ENCODE data around the gene RAB34. TPM values are rescaled to one million over a fixed set of nuclear protein-coding genes. Genes with fewer than 3 reads are reported as not detected.

RAB34 gene
- total RNA-seq, 1 experiment from 2014 or later, result 373 TPM

DNA sequence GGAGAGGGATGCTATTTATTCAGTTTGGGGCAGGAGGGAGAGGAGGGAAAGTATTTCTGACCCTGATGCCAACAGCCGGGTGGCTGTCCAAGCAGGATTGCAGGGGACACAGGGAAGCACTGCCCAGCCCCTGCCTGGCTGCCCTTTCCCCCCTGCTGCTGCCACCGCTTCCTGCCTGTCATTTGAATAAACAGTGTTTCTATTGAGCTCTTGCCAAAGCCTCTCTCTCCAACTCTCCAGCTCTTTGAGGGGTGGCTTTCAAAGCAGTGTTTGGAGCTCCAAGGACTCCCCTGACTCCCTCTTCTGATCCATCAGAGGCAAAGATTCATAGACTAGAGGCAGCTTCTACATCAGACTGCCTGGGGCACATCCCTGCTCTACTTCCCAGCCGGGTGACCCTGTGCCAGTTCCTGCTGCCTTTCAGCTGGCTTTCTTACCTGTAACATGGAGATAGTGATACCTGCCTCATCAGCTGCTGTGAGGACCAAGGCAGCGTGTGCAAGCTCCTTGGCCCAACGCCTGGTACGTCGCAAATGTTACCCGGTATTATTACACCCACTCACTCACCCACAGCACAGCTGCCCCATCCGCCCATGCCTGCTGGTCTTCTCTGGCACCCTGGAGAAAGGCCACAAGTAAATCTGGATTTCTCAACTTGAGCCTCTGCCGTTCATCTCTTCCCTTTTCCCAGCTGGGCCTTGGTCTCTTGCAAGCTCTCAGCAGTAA is 15.5 kb downstream of the RAB34 start:
- DNase-seq (ENCODE audit: low spot score), result peak; percentile 41
- in situ Hi-C loops (cut with HindIII; ENCODE audit: low sequenced_read_pairs), result no loop called here

DNA sequence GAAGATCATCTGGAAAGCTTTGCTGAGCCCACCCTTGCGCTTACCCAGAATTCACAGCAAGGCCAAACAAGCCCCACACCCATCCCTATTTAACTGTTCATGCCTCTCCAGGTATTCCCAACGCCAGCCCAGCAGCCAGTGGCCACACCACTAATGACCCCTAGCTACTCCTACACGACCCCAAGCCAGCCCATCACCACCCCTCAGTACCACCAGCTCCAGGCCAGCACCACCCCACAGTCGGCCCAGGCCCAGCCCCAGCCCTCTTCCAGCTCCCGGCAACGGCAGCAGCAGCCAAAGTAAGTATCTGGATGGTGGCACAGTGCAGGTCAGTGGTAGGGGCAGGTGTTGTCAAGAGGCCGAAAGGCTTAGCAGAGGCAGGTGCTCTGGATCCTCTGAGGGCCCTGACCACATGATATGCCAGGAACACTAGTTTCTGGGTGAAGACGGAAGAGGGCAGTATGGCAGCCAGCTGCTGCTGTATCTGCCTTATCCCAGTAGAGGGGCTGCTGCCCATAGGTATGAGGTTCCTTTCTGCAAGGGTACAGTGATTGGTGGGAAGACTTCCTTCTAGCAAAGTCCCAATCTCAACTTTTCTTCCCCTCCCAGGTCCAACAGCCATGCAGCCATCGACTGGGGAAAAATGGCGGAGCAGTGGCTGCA is 16.7 kb downstream of the RAB34 start:
- no peak for DNase-seq (ENCODE audit: low spot score)
- in situ Hi-C loops (cut with HindIII; ENCODE audit: low sequenced_read_pairs), result no loop called here

DNA sequence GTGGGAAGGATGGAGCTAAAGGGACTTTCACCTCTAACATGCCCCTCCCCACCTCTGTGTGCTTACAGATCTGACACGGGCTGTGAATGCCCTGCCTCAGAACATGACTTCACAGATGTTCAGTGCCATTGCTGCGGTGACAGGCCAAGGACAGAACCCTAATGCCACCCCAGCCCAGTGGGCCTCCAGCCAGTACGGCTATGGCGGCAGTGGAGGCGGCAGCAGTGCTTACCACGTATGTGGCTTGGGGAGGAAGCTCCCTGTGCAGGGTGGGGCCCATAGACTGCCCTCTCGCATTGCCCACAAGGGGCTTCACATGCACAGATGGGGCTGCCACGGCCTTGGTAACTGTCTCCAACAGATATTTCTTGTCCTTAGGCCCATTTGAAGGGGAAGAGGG is 17.4 kb downstream of the RAB34 start:
- in situ Hi-C loops (cut with HindIII; ENCODE audit: low sequenced_read_pairs), result no loop called here
- no peak for DNase-seq (ENCODE audit: low spot score)

DNA sequence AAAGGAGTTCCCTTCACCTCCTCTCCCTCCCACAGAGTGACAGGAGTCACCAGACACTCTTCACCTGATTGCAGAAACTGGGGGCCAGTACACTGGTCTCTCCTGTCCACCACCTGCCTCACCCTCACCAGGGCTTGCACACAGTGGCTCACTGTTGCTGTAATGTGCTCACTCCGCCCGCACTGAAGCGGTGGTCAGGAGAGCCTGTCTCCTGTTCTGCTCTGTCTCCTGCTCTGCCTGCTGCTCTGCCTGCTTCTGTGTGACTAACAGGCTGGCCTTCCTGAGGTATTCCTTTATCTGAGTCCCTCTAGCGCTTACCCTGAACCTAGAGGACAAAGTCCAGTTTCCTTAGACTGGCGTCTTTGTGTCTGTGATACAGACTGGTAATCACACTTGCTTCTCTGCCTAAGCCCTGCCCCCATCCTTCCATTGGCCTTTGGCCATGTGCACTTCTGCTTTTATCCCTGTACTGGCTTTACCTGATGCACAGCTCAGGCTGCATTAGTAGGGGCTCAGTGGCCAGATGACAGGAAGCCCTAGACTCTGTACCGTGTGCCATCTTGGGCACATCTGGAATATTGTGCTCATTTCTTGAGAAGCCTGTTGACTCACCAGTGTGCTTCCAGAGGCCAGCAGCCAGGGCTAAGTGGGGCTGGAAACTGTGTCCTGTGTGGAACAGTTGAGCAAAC is 19.3 kb downstream of the RAB34 start:
- DNase-seq (ENCODE audit: low spot score), result no peak

DNA sequence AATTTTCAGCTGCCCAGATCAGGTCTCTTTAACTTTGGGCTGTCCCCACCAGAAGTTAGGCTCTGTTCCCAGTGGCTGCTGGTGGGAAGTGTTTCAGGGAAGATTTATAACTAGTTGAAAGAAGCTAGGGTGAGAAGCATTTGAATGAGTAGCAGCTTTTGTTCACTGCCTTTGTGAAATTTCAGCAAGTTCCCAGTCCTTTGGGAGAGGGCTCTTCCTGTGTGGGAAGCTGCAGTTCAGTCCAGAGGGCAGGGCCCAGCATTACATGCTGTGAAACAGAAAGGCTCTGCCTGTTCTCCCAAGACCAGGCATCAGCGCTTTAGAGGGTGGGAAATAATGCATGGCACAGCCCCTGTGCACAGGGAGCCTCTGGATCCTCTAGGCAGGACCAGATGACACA is 23.8 kb downstream of the RAB34 start:
- in situ Hi-C loops (cut with HindIII; ENCODE audit: low sequenced_read_pairs), result no loop called here
- DNase-seq (ENCODE audit: low spot score), result peak; percentile 21

More for the DNA sequence above, 19.3 kb downstream of the RAB34 start:
- in situ Hi-C loops (cut with HindIII; ENCODE audit: low sequenced_read_pairs), result no loop called here

DNA sequence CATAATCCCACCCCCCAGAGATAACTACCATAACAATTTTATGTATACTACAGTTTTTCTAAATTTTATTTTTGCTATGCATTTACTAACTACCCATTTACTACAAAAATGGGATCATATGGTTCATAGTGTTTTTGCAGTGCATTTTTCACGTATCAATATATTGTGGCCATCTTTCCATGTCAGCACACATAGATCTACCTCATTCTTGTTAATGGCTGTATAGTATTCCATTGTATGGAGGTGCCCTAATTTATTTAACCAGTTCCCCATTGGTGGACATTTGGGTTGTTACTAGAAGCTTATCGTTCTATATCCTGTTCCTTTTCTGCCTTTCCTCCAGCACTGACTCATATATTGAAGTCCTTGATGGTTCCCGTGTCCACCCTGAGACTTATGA is 28.7 kb downstream of the RAB34 start:
- in situ Hi-C loops (cut with HindIII; ENCODE audit: low sequenced_read_pairs), result no loop called here
- DNase-seq (ENCODE audit: low spot score), result no peak

DNA sequence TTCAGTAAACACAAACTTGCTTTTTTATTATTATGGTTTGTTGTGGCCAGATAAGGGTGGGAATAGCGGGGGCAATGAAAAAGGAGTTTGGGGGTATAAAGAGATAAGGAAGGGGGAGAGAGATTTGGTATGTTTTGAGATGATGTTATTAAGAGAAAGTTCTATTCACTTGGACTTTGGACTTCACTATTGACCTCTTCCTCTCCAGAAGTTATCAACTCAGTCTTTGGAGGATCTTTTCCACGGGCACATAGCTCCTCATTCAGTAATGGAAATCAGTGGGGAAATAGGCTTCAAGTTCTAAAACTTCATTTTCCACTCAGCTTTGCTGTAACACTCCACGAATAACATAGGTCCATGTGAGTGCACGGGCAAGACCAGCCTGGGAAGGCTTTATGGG is 29.2 kb downstream of the RAB34 start:
- no peak for DNase-seq (ENCODE audit: low spot score)
- in situ Hi-C loops (cut with HindIII; ENCODE audit: low sequenced_read_pairs), result no loop called here

DNA sequence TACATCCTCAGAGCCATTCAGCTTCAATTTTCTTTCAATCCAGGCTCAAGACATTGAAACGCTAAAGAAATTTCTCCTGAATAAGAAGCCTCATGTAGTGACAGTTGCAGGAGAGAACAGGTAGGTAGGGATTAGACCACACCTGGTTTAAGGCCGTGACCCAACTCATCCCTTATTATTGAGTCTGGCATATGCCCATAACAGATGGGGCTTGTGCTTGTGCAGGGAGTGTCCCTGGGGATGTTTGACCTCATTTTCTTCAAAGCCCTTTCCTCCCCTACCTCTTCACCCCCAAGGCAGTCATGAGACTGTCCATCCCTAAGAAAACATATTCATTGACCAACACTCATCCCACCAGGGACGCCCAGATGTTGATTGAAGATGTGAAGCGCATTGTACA is 31.4 kb downstream of the RAB34 start:
- in situ Hi-C loops (cut with HindIII; ENCODE audit: low sequenced_read_pairs), result no loop called here
- DNase-seq (ENCODE audit: low spot score), result peak; percentile 37

DNA sequence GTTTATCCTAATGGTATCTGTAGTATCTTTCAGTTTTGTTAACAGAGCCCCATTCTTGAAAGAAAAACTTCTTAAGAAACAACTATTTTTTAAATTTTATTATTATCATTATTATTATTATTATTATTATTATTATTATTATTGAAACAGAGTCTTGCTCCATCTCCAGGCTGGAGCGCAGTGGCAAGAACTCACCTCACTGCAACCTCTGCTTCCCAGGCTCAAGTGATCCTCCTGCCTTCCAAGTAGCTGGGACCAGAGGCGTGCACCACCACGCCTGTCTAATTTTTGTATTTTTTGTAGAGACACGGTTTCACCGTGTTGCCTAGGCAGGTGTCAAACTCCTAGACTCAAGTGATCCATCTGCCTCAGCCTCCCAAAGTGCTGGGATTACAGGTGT is 32.3 kb downstream of the RAB34 start:
- no peak for DNase-seq (ENCODE audit: low spot score)
- in situ Hi-C loops (cut with HindIII; ENCODE audit: low sequenced_read_pairs), result no loop called here

DNA sequence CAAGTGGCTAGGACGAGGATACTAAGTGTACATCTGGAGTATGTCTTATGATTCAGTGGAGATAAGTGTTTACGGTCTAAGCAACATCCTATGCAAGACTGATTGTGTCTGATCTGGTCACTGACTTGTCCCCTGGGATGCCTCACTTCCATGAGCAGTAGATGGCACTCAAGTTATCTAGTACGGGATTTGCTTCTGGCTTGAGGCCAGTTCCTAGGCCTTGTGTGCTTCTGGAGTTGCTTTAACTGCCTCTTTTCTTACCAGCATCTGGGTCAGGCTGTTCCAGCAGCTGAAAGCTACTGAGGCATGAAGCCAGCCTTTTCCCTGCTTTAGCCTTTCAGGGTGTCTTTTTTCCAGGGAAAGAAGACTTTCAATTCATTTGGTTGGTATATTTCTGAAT is 32.7 kb downstream of the RAB34 start:
- in situ Hi-C loops (cut with HindIII; ENCODE audit: low sequenced_read_pairs), result no loop called here
- peak; percentile 57 for DNase-seq (ENCODE audit: low spot score)

DNA sequence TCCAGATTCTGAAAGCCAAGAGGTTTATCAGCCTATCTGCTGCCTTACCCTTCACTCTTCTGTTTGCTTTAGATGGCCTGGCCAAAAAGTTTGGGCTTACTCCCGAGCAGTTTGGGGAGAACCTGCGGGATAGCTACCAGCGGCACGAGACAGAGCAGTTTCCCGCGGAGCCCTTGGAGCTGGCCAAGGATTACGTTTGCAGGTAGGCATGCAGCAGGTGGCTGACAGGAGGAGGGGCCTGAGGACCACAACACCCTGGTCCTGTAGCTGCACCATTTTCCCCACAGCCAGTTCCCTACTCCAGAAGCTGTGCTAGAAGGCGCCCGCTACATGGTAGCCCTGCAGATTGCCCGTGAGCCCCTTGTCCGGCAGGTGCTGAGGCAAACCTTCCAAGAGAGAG is 35.0 kb downstream of the RAB34 start:
- in situ Hi-C loops (cut with HindIII; ENCODE audit: low sequenced_read_pairs), result no loop called here
- no peak for DNase-seq (ENCODE audit: low spot score)

DNA sequence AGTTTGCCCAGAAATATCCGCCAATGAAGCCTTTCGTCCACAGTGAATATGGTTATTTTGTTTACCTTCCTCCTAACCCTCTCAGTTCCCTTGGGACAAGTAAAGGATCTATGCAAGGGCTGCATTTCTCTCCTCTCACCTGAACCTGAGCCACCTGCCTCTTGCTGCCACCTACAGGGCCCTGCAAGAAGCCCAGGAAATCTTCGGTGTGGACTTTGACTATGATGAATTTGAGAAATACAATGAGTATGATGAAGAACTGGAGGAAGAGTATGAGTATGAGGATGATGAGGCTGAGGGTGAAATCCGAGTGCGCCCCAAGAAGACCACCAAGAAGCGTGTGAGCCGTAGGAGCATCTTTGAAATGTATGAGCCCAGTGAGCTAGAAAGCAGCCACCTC is 41.7 kb downstream of the RAB34 start:
- no peak for DNase-seq (ENCODE audit: low spot score)
- in situ Hi-C loops (cut with HindIII; ENCODE audit: low sequenced_read_pairs), result no loop called here

DNA sequence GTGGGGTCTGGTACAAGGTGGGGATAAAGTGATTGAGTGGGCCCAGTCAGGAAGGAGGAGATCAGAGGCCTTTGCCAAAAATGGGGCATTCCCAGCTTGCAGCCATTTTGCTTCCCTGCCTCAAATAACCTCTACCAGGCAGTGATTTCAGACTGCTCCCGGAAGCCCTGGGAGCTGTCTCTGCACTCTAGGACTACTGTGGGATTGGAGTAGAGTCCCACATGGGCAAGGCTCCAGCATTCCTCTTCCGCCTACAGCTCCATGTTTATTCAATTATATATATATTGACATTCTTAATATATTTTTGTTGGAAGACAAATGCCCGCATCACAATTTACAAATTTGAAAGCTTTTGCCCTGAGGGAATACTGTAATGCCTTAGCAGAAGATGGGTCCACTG is 42.2 kb downstream of the RAB34 start:
- in situ Hi-C loops (cut with HindIII; ENCODE audit: low sequenced_read_pairs), result no loop called here
- DNase-seq (ENCODE audit: low spot score), result no peak

DNA sequence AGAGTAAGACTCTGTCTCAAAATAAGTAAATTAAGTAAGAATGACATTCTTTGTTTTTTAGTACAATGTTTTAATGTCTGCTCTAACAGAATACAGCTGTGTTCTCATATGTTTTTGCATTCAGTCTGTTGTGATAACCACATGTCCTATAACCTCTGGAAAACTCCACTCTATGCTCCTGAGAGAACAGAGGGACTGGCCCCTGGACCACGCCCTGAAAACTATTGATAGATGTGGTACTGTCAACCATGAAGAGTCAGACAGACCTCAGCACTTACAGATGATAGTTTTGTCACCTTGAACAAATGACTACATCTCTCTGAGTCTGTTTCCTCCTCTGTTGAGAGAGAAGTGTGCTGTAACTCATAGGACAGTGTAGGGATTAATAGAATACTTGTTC is 47.8 kb downstream of the RAB34 start:
- no peak for DNase-seq (ENCODE audit: low spot score)
- in situ Hi-C loops (cut with HindIII; ENCODE audit: low sequenced_read_pairs), result no loop called here

DNA sequence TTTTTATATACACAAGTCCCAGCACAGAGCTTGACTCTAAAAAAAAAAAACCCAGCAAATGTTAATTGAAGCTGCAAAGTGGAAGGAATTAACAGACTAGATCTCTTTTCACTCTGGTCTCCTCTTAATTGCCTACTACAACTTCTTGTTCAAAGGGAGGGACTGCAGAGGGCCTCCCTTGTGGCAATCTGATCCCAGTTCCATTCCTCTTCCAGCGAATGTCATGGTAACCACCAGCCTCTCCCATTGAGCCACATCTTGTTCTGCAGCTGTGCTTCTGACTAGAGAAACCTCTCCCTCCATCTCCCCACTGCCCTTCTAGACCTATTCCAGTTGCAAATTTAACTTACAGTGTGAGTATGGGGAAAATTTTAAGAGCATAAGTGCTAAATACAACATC is 49.8 kb downstream of the RAB34 start:
- no peak for DNase-seq (ENCODE audit: low spot score)
- in situ Hi-C loops (cut with HindIII; ENCODE audit: low sequenced_read_pairs), result no loop called here

DNA sequence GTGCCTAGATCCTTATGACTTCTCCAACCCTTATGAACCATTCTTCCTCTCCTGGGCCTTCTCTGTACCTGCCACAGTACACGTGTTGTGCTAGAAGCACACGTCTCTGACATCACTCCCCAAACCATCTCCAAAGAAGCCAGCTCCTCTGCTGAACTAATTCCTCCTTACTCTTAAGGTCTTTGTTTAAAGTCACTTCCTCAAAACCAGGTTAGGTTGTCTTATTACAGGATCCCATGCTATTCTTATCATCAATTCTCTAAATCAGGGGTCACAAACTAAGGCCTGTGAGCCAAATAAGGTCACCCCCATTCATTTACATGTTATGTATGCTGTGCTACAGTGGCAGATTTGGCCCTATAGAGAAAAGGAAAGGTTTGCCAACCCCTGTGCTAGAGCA is 51.7 kb downstream of the RAB34 start:
- in situ Hi-C loops (cut with HindIII; ENCODE audit: low sequenced_read_pairs), result no loop called here

More for the DNA sequence above, 51.7 kb downstream of the RAB34 start:
- DNase-seq (ENCODE audit: low spot score), result no peak

Other genes with a start within 250 kb of the RAB34 start
- not detected in 2 replicates for gene SLC13A2, start 244.2 kb downstream of the RAB34 start, total RNA-seq (2014; rRNA removed; shearing (Covaris generic))
- not detected in 2 replicates for gene FOXN1, start 211.5 kb downstream of the RAB34 start, total RNA-seq (2014; rRNA removed; shearing (Covaris generic))
- gene UNC119, start 165.2 kb downstream of the RAB34 start, total RNA-seq (2014; rRNA removed; shearing (Covaris generic)), result 59.0 and 60.4 TPM in 2 replicates
- gene PIGS, start 146.3 kb downstream of the RAB34 start, total RNA-seq (2014; rRNA removed; shearing (Covaris generic)), result 50.8 and 64.4 TPM in 2 replicates
- 34.5 and 49.8 TPM in 2 replicates for gene ALDOC, start 141.0 kb downstream of the RAB34 start, total RNA-seq (2014; rRNA removed; shearing (Covaris generic))
- gene SPAG5, start 118.8 kb downstream of the RAB34 start, total RNA-seq (2014; rRNA removed; shearing (Covaris generic)), result 78.8 and 91.2 TPM in 2 replicates
- gene RSKR, start 103.7 kb downstream of the RAB34 start, total RNA-seq (2014; rRNA removed; shearing (Covaris generic)), result 1.3 and 2.7 TPM in 2 replicates
- 77.8 and 137 TPM in 2 replicates for gene BLTP2, start 72.7 kb downstream of the RAB34 start, total RNA-seq (2014; rRNA removed; shearing (Covaris generic))
- 57.7 and 73.3 TPM in 2 replicates for gene SDF2, start 56.0 kb downstream of the RAB34 start, total RNA-seq (2014; rRNA removed; shearing (Covaris generic))
- gene SUPT6H, start 55.7 kb downstream of the RAB34 start, total RNA-seq (2014; rRNA removed; shearing (Covaris generic)), result 24.4 and 43.0 TPM in 2 replicates
- 2.4 and 17.2 TPM in 2 replicates for gene PROCA1, start 6.0 kb downstream of the RAB34 start, total RNA-seq (2014; rRNA removed; shearing (Covaris generic))
- gene RPL23A, start 2.1 kb upstream of the RAB34 start, total RNA-seq (2014; rRNA removed; shearing (Covaris generic)), result 1,133 and 1,289 TPM in 2 replicates
- 9.2 and 12.1 TPM in 2 replicates for gene TLCD1, start 8.4 kb upstream of the RAB34 start, total RNA-seq (2014; rRNA removed; shearing (Covaris generic))
- 10.2 and 15.1 TPM in 2 replicates for gene NEK8, start 10.9 kb upstream of the RAB34 start, total RNA-seq (2014; rRNA removed; shearing (Covaris generic))
- gene TRAF4, start 26.1 kb upstream of the RAB34 start, total RNA-seq (2014; rRNA removed; shearing (Covaris generic)), result 51.8 and 69.0 TPM in 2 replicates
- gene FAM222B, start 124.9 kb upstream of the RAB34 start, total RNA-seq (2014; rRNA removed; shearing (Covaris generic)), result 0.86 and 8.0 TPM in 2 replicates
- 52.9 and 96.8 TPM in 2 replicates for gene ERAL1, start 137.1 kb upstream of the RAB34 start, total RNA-seq (2014; rRNA removed; shearing (Covaris generic))
- gene FLOT2, start 179.9 kb upstream of the RAB34 start, total RNA-seq (2014; rRNA removed; shearing (Covaris generic)), result 57.5 and 59.7 TPM in 2 replicates
- 24.7 and 30.9 TPM in 2 replicates for gene DHRS13, start 185.2 kb upstream of the RAB34 start, total RNA-seq (2014; rRNA removed; shearing (Covaris generic))
- gene PHF12, start 233.7 kb upstream of the RAB34 start, total RNA-seq (2014; rRNA removed; shearing (Covaris generic)), result 26.8 and 48.5 TPM in 2 replicates

Measured in G401 (cell line).